ENCODE data around the gene RPL15. TPM values are rescaled to one million over a fixed set of nuclear protein-coding genes. Genes with fewer than 3 reads are reported as not detected.

RPL15 gene
- total RNA-seq, 4 donors from 2014 or later, result 1,369 to 2,694 (median 1,710) TPM

DNA sequence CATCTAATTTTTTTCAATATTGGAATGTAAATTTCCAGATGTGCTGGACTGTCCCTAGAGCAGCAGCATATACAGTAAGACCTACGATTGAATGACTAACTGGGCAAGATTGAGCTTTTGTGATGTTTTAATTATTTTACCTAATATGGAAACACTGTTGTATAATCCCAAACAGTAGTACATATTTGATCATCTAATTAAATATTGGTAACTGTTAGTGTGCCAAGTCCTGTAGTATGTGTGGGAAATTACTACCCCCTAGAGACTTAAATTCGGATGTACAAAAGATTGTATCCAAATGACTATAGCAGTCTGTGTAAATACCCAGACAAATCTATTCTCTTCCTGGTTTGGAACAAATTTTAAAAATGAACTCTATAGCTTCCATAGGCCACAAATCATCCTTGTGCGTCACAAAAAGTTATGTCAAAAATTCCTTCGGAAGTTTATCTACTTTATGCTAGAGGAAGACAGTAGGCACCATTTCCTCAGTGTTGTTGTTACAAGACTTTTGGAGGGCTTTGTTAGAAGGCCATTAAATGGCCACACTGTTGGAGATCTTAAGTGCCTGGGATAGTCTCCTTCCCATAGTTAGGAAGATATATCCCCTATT is 41.7 kb upstream of the RPL15 start:
- TF ChIP-seq, protein P1, sequence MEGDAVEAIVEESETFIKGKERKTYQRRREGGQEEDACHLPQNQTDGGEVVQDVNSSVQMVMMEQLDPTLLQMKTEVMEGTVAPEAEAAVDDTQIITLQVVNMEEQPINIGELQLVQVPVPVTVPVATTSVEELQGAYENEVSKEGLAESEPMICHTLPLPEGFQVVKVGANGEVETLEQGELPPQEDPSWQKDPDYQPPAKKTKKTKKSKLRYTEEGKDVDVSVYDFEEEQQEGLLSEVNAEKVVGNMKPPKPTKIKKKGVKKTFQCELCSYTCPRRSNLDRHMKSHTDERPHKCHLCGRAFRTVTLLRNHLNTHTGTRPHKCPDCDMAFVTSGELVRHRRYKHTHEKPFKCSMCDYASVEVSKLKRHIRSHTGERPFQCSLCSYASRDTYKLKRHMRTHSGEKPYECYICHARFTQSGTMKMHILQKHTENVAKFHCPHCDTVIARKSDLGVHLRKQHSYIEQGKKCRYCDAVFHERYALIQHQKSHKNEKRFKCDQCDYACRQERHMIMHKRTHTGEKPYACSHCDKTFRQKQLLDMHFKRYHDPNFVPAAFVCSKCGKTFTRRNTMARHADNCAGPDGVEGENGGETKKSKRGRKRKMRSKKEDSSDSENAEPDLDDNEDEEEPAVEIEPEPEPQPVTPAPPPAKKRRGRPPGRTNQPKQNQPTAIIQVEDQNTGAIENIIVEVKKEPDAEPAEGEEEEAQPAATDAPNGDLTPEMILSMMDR (IDR thresholded peaks at IDR 0.05; ENCODE audit: low read depth), result no peak

DNA sequence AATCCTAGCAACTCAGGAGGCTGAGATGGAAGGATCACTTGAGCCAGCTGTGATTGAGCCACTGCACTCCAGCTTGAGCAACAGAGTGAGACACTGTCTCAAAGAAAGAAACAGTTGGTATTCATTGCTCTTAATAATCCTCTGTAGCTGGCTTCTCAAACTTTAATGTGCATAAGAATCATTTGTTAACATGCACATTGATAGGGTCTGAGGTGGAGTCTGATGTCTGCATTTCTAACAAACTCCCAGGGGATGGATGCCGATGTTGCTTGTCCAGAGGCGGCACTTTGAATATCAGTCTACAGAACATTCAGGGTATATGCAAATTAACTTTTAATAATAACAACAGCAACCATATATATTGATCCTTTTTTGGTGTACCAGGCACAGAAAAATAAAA is 40.0 kb upstream of the RPL15 start:
- TF ChIP-seq, protein P1 (IDR thresholded peaks at IDR 0.05; ENCODE audit: low read depth), result no peak

DNA sequence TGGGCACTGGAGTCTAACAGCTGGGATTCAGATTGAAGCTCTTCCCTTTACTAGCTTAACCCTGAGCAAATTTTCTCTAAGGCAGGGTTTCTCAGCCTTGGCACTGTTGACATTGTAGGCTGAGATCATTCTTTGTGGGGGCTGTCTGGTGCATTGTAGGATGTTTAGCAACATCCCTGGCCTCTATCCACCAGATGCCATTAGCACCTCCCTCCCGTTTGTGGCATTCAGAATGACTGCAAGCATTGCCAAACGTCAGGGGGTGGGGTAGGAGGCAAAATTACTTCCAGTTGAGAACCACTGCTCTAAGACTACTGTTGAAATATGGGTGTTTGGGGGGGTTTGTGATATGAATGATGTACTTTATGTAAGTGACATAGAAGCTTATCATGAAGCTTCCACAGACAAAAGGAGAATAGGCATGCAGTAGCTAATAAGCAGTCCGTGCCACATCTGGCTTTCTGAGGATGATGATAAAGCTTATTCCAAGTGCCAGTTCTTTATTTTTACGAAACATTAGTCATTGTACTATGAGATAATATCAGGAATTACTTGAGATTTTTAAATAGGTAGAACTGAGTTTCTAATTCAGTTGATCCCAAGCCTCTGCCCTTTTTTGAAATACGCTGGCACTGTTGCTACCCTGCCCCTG is 39.5 kb upstream of the RPL15 start:
- TF ChIP-seq, protein P1 (IDR thresholded peaks at IDR 0.05; ENCODE audit: low read depth), result no peak

DNA sequence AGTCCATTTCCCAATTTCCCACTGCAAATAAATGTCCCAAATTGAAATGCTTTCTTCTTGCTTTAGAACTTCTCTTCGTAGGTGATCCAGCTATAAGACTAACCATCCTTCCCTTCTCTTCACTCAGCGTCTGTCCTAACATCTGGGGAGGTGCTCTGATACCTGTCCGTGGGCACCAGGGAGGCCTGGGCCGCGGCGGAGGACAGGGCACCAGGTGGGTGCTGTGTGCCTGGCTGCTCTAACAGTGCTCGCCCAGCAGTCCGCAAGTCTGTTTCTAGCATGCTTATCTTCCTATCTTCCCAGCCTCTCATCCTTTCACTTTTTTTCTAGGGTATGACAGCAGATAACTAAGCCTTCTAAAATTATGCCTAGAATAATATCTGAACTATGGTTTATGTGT is 37.4 kb upstream of the RPL15 start:
- TF ChIP-seq, protein P1 (IDR thresholded peaks at IDR 0.05; ENCODE audit: low read depth), result no peak

DNA sequence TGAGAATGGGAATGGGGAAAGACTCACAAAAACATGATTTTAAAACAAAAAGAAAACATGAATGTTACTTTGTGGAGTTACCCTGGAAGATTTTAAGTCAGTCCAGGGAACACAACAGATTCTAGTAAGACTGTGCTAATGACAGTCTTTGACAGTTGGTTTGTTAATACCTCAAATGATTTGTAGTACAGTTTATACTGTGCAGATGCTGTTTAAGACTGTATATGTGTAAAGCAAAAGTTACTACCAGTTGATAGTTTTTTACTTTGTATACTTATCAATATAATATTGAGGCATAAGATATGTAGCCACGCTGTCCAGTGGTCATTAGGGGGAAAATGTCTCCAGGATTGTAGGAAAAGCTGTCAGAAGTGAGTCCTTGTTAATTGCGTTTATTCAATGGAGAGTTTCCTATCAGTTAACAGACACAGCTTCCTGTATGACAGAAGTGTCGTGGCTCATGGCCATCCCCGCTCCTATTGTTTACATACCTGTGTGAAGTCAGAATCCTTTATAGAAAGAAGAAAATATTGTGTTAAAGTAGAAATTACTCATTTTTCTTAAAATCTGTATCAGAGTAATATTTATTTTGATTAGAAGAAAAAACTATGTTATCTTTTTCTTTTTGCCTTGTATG is 36.1 kb upstream of the RPL15 start:
- TF ChIP-seq, protein P1 (IDR thresholded peaks at IDR 0.05; ENCODE audit: low read depth), result no peak

DNA sequence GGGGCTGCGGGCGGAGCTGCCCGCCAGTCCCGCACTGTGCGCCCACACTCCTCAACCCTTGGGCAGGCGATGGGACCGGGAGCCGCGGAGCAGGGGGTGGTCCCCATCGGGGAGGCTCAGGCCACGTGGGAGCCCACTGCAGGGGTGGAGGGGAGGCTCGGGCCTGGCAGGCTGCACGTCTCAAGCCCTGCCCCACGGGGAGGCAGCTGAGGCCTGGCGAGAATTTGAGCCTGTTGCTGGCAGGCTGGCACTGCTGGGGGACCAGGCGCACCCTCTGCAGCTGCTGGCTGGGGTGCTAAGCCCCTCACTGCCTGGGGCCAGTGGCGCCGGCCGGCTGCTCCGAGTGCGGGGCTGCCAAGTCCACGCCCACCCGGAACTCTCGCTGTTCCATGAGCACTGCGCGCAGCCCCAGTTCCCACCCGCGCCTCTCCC is 34.4 kb upstream of the RPL15 start:
- TF ChIP-seq, protein P1 (IDR thresholded peaks at IDR 0.05; ENCODE audit: low read depth), result no peak

DNA sequence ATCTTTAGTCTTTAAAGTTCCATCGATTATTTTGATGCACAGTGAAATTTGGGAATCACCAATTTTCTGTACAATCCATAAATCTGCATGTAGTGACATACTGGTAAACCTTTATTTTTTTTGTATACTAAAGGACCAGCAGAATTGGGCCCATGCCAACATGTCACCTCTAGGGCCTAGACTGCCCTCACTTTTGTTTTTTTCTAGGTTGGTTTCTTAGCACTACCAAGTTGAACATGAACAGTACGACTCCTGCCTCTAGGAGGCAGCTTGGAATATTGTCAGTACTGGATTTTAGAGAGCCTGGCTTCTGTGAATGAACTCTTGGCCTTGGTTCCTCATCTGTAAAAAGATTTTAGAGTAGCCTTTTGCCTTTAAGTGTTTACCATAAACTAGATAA is 32.5 kb upstream of the RPL15 start:
- TF ChIP-seq, protein P1 (IDR thresholded peaks at IDR 0.05; ENCODE audit: low read depth), result no peak

Data from subcutaneous adipose tissue (tissue), 4 donors.